Measurements from ENCODE around the gene DRD3.

The DRD3 gene

DNA sequence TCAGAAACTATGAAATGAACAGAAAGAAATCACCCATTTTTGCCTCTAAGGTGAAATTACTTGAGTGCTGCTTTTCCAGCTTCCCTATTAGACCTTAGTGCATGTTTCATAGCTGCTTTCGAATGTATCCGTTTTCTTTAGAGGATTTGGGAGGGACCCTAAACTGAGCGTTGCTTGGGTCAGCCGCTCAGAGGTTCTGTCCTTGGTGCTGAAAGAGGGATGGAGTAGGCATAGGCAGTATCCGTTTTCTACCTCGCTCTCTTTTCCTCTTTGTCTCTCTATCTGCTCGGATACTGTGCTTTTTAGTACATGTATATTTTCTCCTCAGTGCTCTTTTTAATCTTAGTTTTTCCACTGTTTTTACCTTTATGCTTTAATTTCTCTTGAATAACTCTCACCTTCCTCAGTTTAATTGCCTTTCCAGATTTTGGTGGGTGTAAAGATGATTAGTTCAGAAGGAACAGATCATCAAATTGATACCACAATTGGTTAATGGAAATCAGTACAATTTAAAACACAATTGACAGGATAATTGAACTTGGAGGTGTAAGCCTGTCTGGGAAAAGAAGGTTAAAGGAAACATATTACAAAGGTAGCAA is at the start of gene DRD3:
TSS of gene DRD3 (minus strand) at position 283 of the 599 bp plus-strand sequence. CDS start 7,060 bp downstream, outside the sequence.
- peak; percentile 40 for DNase-seq

DNA sequence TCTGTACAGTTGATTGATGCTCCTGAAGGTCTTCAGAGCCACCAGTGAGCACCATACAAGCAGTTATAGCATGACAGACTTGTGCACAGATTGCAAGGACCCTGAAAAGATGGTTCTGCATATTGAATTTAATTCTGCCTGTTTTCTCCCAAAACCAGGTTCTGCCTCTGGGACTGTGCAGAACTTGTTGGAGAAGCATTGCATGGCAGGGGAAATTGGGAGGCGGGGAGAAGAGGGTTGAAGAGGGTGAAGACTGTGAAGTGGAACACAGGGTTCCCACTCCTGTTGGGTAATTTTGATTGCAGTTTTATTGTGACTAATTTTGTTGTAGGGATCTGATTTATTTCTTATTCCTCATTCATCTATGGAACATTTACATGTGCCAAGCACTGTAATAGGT is 48.2 kb upstream of the DRD3 start:
- no peak for DNase-seq

DNA sequence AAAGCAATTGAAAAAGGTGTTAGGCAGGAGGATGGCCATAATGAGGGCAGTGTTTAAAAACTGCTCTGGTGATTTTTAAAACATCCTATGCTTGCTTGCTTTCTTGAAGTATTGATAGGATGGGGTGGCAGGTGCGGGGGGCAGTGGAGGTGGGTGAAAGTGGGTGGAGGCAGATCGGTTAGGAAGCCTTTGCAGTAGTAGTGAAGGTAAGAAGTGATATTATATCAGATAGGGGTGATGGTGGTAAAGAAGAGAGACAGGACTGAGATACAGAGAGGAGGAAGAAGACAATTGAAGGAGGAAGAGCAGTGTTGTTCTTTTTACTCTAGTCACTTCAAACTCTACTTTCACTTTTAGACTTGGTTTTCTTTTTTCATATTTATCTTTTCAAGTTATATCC is 47.5 kb upstream of the DRD3 start:
- DNase-seq: no peak

DNA sequence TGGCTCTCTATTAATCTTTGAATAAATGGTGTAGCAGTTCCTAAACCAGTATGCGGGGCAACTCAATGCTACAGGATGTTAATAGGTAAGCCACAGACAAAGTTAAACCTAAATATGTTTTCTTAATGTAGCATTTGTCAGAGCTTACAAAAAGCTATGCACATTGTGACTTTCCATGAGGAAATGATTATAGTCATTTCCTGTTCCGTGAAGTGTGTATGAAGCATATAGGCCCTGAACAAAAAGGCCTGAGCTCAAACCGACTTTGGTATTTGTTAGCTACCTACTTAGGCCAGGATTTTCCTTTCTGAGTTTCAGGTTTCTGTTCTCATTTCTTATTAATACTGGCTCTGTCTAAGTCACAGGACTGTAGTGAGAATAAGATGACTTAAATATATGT is 44.3 kb upstream of the DRD3 start:
- peak; percentile 79 for DNase-seq

DNA sequence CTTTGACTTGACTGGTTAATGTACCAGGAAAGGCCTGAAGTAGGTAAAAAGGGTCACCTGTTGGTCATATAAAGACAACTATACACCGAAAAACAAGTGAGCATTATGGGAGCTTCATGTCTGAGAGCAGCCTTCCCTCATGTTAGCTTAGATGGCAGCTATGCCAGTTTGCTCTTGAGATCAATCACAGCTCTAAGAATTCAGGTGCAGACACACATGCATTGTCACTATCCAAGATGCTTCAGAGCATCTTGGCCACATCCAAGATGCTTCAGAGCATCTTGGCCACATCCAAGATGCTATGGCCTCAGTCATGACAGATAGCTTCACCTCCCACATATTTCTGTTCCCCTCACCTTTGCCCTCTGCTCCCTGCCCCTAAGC is 43.0 kb upstream of the DRD3 start:
- no peak for DNase-seq

DNA sequence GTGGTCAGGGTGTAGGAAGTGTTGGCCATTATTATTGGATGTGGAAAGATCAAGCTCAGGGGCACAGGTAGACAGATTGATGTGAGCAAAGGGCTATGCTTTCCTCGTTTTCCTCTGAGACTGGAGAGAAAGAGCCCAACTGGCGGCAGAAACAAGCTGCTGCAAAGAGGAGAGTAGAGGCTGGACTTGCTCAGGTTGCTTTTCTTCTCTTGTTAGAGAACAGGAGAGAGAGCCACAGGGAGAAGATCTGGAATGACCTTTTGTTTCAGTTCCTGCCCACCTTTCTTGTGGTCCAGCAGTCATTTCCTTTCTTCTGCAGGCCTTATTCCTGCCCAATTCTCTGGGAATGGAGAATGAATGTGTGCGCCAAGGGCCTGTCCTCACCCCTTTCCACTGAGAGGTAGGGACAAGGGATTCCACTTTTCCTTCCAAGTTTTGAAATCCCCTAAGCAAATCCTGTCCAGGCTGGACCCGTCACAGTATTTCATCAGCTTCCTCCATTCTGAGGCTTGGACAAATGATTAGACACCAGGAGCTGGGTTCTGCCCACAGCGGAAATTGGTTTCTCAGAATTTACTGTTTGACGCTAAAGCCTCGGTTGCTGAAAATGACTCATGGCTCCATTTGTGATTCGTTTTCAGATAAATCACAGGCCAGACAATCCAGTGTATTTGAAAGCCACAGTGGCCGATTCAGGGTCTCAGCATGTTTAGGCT is 42.5 kb upstream of the DRD3 start:
- DNase-seq: peak; percentile 93

DNA sequence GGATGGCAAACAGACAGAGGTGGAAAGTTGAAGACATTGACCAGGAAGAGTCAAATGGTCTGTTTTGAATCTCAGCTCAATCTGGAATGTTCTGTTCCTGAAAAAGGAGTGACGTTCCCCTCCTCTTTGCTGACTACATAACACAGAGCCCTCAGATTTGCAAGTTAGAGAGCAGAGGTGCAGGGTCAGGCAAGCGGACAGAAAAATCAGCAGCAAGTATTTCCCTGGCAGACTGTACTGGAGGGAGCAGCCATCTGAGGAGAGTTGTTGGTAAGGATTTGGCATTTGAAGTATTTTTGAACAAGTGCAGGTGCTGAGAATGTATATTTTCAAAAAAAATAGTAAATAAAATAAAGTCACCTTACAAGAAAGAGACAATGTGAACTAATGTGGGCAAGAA is 40.9 kb upstream of the DRD3 start:
- no peak for DNase-seq

DNA sequence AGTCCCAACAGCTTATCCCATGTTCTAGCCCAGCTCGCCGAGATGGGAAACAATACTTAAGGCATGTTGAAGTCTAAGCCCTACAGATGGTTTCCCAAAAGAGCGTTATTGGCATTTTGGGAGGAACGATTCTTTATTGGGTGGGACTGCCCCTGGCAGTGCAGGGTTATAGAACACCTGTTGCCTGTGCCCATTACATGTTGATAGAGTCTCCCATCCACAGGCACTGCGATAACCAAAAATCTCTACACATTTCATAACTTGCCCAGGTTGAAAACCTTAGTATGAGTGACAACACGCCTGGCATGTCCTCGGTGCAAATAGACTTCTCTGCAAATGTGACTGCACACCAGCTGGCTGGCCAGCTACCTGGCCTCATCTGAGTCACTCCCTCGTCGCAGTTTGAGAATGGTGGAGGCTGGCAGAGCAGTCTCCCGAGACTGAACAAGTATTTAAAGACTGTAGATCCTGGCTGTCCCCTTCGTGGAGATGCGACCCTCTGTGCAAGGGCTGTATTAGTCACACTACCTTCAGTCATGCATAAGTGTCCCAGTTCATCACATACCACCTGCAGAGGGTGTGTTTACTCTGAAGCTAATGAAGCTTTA is 39.8 kb upstream of the DRD3 start:
- peak; percentile 68 for DNase-seq

DNA sequence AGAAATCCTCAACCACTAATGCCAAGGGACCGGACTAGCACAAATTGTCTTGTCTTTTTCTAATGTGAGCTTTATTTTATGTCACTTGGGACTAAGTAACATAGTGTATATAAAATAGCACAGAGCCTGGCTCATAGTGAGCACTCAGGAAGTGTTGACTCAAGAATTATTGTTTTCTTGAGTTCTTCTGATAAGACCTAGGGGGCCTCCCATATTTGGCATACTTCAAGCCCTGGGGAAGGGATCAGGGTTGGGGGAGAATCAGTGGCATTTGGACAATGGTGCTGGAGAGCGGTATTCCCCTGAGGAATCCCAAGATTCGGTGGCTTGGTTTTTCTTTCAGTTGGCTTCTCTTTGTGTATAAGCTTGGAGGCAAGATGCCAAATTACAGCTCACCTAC is 39.2 kb upstream of the DRD3 start:
- no peak for DNase-seq

DNA sequence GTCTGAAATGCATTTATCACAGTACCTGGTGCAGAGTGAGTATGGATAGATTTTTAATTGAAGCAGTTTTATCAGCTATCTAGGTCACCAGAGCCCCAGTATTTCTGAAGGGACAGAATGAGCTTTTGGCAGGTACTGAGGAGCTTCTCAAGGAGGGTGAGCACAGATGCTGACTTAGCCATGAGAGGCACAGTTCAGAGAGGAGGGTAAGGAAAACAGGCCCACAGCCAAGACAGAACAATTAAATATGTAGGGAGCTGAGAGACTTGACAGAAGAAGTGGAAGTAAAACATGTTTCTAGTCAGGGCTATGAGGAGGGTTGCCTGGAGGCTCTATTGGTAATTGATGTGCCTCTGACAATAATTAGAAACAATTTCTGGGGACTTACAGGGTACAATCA is 38.4 kb upstream of the DRD3 start:
- no peak for DNase-seq

DNA sequence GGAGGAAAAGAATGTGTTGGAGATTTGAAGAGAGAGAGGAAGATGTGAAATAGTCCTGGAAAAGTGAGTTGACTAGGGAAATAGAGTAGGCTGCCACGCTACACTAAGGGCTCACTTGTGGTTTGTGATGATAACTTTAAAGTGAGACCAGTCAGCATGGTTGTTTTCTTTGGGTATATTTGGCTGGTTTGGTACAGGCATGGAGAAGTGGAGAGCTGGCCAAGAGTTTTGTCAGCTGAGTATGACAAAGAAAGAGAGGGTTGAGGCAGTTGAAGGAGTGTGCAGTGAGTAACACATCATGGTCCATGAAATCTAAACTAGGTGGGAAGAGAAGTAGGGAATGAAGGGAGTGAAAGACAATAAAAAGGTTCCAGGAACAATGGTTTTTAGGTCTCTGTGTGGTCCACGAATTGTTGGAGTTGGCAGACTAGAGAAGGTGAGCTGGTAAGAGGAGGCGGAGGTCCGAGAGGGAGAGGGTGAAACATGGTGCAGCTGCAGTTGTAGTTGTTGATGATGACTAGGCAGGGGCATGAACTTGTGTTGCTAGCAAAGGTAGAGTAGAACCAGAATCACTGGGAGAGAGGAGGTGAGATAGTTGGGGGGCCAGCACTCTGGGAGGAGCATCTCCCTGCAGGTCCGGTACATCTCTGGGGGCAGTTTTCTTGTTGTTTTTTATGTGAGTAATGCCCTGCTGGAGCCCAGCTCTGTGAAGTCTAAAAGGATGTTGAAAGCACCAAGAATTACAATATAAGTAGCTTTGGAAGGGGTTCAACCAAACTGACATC is 37.5 kb upstream of the DRD3 start:
- DNase-seq: no peak

DNA sequence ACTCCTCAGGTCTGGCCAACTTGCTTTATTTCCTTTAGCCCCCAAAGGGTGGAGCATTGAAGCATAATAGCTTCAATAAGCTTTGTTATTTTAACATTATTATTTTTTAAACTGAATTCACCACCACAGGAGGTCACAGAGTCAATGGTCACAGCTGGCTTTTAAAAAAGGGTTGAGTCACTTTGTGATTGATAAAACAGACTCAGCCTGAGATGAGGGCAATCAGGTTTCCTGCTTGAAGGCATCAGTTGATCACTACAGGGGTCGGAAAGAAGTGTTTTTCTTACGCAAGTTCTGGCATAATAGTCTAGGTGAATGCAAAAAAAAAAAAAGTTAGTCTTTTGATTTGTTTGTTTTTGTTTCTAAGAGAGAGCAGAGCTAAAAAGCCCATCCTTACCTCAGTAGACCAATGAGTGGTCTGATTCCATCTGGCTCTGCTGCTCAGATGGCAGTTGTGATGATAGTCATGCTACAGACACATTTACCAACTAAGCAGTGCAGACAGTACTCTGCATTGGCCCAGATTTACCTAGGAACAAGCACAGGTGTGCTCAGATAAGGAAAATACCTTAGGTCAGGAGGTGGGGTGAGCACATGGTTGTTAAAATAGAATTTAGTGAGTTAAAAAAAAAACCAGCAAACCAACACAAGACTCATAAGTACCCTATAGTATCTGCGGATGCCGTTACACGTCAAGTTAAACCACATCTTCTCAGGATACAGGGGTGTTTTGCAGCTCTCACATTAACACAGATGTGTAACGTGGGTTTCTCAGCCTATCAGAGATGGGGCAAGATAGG is 35.9 kb upstream of the DRD3 start:
- DNase-seq: peak; percentile 85

DNA sequence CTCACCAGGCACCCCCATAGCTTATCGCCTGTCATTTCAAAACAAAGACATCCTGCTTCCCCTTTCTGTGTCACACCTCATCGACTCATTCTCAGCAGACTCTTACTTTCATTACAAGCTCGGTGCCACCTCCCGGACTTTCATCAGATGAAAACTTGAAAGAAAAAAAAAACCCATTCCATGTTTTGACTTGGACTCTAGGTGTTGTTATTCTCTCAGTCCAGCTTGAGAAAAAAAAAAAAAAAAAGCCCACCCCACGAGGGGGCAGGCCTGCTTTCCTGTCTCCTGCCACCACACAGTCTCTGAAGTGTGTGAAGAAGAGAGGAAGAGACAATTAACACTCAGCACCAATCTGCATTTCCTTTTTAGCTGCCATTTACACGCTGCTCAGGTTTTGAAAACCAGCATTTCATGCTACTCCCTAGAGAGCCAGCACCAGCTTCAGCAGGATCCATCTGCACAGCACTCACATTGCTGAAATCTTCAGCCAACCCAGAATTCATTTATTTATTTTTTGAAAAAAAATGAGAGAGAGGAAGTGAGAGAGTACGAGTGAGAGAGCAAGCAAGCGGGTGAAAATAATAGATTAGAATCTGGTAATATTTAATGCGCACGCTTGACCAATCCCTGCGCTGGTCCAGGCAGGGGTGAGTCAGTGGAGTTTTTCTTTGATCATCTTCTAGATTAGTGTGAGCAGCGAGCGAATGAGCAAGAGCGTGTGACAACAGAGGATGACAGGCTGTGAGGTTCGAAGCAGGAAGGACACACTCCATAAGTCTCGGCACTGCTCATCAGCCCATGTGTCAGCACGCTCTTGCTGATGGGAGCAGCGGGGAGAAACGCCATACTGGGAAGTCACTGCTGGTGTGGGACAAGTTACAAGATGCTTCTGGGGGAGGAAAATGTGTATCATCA is 35.0 kb upstream of the DRD3 start:
- DNase-seq: peak; percentile 89

DNA sequence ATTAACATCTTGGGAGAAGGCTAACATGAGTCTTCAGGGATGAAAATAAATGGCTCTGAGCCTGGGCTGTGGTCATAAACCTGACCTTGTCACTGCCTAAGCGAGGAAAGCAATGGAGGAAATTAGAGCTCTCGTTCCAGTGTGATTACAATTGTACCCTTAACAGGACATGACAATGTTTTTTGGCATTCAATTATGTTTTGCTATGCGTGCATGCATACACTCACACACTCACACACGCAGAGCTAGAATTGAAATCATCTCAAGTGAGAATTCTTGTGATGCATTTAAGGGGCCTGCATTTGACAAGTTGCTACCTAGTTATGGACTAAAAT is 34.4 kb upstream of the DRD3 start:
- no peak for DNase-seq

DNA sequence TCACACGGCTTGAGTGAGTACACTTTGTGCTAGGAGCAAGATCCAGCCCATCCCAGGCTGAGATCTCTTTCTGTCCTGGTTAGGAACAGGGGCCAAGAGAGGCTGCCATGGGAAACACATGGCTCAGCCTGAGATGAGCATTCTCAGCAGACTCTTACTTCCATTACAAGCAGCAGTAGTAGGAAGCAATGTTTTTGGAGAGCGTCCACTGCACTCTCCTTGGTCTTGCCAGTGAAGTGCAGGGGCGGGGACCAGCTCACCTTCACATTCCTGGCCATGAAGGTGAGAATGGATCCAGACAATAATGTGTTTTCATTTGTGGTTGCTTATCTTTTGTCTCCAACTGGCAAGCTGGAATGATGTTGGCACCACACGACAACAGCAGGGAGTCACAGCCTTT is 33.8 kb upstream of the DRD3 start:
- DNase-seq: no peak

DNA sequence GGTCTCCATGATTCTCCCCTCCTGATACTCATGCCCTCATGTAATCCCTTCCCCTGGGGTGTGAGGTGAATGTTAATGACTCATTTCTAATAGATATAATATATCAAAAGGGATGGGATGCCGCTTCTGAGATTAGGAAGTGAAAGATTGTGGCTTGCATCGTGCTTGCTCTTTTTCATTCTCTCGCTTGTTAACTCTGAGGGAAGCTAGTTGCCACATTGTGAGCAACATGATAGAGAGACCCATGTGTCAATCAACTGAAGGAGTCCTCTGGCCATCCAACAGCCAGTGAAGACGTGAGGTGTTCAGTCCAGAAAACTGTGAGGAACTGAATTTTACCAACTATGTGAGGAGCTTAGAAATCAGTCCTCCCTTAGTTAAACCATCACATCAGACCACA is 28.9 kb upstream of the DRD3 start:
- DNase-seq: no peak

DNA sequence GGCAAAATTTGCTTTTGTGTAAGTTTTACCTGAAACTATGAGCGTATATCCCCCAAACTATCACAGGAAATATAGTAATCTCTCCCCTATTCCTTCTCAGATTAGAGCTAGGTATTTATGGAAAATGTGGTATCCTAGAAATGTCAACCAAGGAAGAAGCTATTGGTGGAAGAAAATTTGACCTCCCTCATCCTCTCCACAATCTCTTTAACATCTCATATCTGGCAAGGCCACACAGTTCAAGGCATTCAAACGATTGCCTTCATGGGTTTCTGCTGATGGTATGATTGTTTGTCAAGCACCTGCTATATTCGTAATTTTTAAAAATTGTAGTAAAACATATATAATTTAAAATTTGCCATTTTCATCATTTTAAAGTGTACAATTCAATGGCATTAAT is 27.5 kb upstream of the DRD3 start:
- no peak for DNase-seq

DNA sequence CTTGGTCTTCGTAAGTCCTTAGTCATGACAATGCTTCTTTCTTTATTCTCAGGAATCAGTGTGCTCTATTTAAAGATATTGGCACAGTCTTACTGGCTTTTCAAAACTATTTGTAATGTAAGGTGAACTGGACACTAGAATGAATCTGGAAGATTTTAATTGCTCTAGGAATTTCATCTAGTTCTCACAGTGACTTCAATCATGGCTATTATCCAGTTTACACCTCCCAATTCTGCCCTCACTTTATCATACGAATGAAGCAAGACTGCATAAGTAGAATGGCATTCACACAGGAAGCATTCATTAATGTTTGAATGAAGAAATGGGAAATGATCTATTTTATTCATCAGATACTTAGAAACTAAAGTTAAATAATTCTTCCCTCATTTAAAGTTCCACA is 26.7 kb upstream of the DRD3 start:
- no peak for DNase-seq

DNA sequence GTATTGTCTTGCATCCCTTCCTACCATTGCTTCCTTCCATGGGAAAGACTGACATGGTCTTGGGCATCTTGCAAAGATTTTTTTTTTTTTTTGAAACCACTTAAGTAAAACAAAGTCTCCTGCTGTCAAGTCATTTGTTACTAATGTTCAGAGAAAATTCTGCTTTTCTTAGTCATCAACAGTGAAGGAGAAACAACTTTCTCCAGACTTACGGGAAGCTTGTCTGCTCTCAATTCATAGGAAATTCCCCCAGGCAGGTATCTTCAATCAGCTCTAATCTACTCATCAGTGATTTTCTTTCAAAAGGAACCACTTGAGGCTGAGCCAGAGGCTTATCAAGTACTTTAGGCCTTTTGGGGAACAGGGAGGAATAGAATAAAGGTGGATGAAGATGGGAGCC is 15.9 kb upstream of the DRD3 start:
- peak; percentile 18 for DNase-seq

DNA sequence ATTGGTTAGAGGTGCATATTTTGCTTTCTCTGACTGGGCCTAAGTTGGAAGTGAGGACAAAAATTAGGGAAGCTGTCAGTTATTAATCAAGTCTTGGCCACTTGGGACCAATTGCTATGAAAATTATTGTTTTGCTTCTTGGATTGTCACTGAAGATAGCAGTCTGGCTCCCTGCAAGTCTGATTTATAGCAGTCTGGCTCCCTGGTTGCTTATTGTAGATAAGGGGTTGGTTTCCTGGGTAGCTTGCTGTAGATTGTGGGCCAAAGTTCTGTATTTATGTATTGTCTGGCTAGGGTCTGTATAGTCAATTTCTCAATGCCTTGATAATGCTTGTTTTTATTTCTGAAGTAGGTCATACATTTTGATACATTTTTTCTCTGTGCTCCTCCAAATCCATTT is 13.3 kb upstream of the DRD3 start:
- DNase-seq: no peak

DNA sequence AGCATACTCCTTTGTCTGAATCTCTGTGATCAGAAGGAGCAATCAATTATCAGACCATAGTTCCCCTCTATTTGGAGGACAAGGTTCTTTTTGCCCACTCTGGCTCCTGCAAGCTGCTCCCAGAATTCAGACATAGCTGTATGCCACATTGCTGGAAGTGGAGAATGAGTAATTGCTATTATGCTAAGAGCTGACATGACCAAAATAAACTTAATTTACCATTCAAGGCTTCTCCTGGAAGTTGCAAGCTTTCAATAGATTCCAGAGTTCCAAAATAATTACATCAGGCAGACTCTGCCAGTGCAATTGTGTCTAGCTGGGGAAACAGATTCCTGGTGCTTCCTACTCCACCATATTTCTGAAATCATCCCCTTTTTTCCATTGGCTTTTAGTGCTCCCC is 7.6 kb upstream of the DRD3 start:
- DNase-seq: no peak

DNA sequence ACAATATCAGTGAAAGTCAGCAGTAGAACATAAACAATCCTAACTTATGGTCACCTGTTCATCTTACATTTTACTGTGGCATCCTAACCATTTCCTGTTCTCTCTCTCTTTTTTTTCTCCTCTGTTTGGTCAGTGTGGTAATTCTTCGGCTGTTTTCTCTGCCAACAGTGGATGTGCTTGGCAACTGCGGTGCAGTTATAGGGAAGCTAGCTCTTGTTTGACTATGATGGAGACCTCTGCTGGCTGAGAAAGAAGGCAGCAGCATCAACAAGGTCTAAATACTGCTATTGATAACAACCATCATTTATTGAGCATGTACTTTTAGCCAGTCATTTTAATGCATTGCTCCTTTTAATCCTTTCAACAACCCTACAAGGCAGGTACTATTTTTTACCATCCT is 723 bp upstream of the DRD3 start:
- peak; percentile 25 for DNase-seq

Data from activated CD4-positive, alpha-beta T cell treated with anti-CD3 and anti-CD28 coated beads, Interleukin-2, Interleukin-6, amounts not matched to agents 100 ng/mL and 50 ng/mL, durations not matched to agents 16 hours and 8 hours (primary cell).